H1 (cell line): ENCODE results near the gene MACROD2. TPM values are rescaled to one million over a fixed set of nuclear protein-coding genes. Genes with fewer than 3 reads are reported as not detected.

Experiments
- CTCF ChIA-PET: fragments of 300-600 bp; sonication (Branson Sonifier 250); formaldehyde crosslinking; loops from one replicate; lab custom pipeline; 2021; ENCODE audit not compliant: partially characterized antibody; lab: Charles Lee
- POLR2A ChIA-PET: fragments of 300-600 bp; sonication (Branson Sonifier 250); formaldehyde crosslinking; loops from one replicate; lab custom pipeline; 2021; ENCODE audit warnings: inconsistent platforms; ENCODE audit not compliant: partially characterized antibody; lab: Charles Lee
- DNase-seq, 2 experiments: peaks; one replicate each; pipeline versions ENCODE4 v3.0.0 to v3.0.0-alpha.2; 2010 to 2022; ENCODE audit warnings: low spot score in 2 of 2, low read depth in 1 of 2, mixed read lengths in 1 of 2
- FAIRE-seq: peaks from 2 replicates; lab custom pipeline; 2011; peaks lifted over from hg19 to GRCh38; lab: Jason Lieb, UNC
- H2AFZ ChIP-seq: 2 replicates; pipeline ENCODE4 v1.8.1; 2012; ENCODE audit warnings: low read length, inconsistent platforms
- H2AK5ac ChIP-seq: 2 replicates; pipeline ENCODE4 v1.6.1; 2013; ENCODE audit warnings: low read depth, low read length
- H2BK120ac ChIP-seq: replicated peaks from 2 replicates; pipeline ENCODE3; 2013; ENCODE audit warnings: low read depth, low read length, inconsistent platforms
- H2BK12ac ChIP-seq: 2 replicates; pipeline ENCODE4 v1.6.1; 2013; ENCODE audit warnings: low read depth, low read length
- H2BK15ac ChIP-seq: 2 replicates; pipeline ENCODE4 v1.6.1; 2013; ENCODE audit warnings: low read length
- H2BK20ac ChIP-seq: 2 replicates; pipeline ENCODE4 v1.6.1; 2013; ENCODE audit warnings: low read length
- H2BK5ac ChIP-seq: 2 replicates; pipeline ENCODE4 v1.6.1; 2013; ENCODE audit warnings: low read depth, low read length
- H3K14ac ChIP-seq: 2 replicates; pipeline ENCODE4 v1.6.1; 2013; ENCODE audit warnings: inconsistent platforms; ENCODE audit not compliant: insufficient read length
- H3K18ac ChIP-seq: 2 replicates; pipeline ENCODE4 v1.6.1; 2013; ENCODE audit warnings: low read length; ENCODE audit errors: extremely low read depth
- H3K23ac ChIP-seq: 2 replicates; pipeline ENCODE4 v1.6.1; 2013; ENCODE audit warnings: inconsistent platforms; ENCODE audit not compliant: insufficient read length
- H3K23me2 ChIP-seq: 2 replicates; pipeline ENCODE4 v1.6.1; 2013; ENCODE audit warnings: low read depth, low read length
- H3K27ac ChIP-seq: 2 replicates; pipeline ENCODE4 v1.6.1; 2011; ENCODE audit warnings: low read depth, low read length, inconsistent platforms
- H3K27me3 ChIP-seq, 4 experiments: replicated peaks in 1 of 4; 1 replicate in 1 of 4; 2 replicates in 3 of 4; pipeline versions ENCODE4 v1.6.1 to v1.8.1; 2011 to 2013; ENCODE audit warnings: low read length in 3 of 4, mild to moderate bottlenecking in 3 of 4, inconsistent platforms in 2 of 4, mixed read lengths in 2 of 4, moderate library complexity in 1 of 4; ENCODE audit not compliant: control insufficient read depth in 3 of 4, insufficient read depth in 3 of 4; ENCODE audit errors: extremely low read depth in 1 of 4
- H3K36me3 ChIP-seq, 4 experiments: 2 replicates each; pipeline versions ENCODE4 v1.6.1 to v1.8.1; 2011 to 2013; ENCODE audit warnings: mild to moderate bottlenecking in 4 of 4, low read length in 3 of 4, moderate library complexity in 2 of 4, control low read depth in 1 of 4, inconsistent platforms in 1 of 4; ENCODE audit not compliant: insufficient read depth in 4 of 4, control insufficient read depth in 2 of 4
- H3K4ac ChIP-seq: replicated peaks from 2 replicates; pipeline ENCODE3; 2013; ENCODE audit warnings: low read length, low read depth, mixed read lengths, inconsistent platforms; ENCODE audit not compliant: insufficient read length
- H3K4me1 ChIP-seq, 4 experiments: replicated peaks in 1 of 4; 1 replicate in 1 of 4; 2 replicates in 3 of 4; pipeline versions ENCODE4 v1.6.1 to v1.8.1; 2011 to 2013; ENCODE audit warnings: low read length in 3 of 4, inconsistent platforms in 2 of 4, mixed read lengths in 1 of 4; ENCODE audit not compliant: insufficient read depth in 4 of 4, control insufficient read depth in 3 of 4
- H3K4me2 ChIP-seq, 2 experiments: 2 replicates each; pipeline versions ENCODE4 v1.6.1 to v1.8.1; 2011 to 2013; ENCODE audit warnings: low read depth in 2 of 2, low read length in 2 of 2, control low read depth in 1 of 2, inconsistent platforms in 1 of 2, mild to moderate bottlenecking in 1 of 2; ENCODE audit not compliant: insufficient read depth in 1 of 2
- H3K4me3 ChIP-seq, 4 experiments: fragments of 200-600, 300-600 bp in 1 of 4; sonication (generic), shearing (Covaris generic), sonication (Bioruptor Twin) in 1 of 4; 2 replicates each; pipeline versions ENCODE4 v1.5.1 to v1.8.1; 2011 to 2016; ENCODE audit warnings: low read length in 4 of 4, low read depth in 3 of 4, control low read depth in 2 of 4, inconsistent platforms in 2 of 4, mild to moderate bottlenecking in 2 of 4, mixed read lengths in 1 of 4, moderate library complexity in 1 of 4; ENCODE audit not compliant: insufficient read depth in 2 of 4; ENCODE audit errors: extremely low read depth in 1 of 4
- H3K56ac ChIP-seq: replicated peaks from 2 replicates; pipeline ENCODE3; 2013; ENCODE audit warnings: low read depth, mild to moderate bottlenecking, mixed read lengths, low read length, inconsistent platforms; ENCODE audit not compliant: insufficient read length
- H3K79me1 ChIP-seq: 2 replicates; pipeline ENCODE4 v1.6.1; 2013; ENCODE audit warnings: low read depth, low read length, control low read depth
- H3K79me2 ChIP-seq, 2 experiments: 2 replicates each; pipeline versions ENCODE4 v1.6.1 to v1.8.1; 2012 to 2013; ENCODE audit warnings: low read length in 2 of 2, mild to moderate bottlenecking in 2 of 2, inconsistent platforms in 1 of 2; ENCODE audit not compliant: insufficient read depth in 2 of 2, control insufficient read depth in 1 of 2
- H3K9ac ChIP-seq, 4 experiments: replicated peaks in 1 of 4; 1 replicate in 1 of 4; 2 replicates in 3 of 4; pipeline versions ENCODE4 v1.6.1 to v1.8.1; 2011 to 2013; ENCODE audit warnings: low read depth in 3 of 4, low read length in 3 of 4, control low read depth in 2 of 4, mild to moderate bottlenecking in 2 of 4, moderate library complexity in 2 of 4, inconsistent platforms in 1 of 4; ENCODE audit errors: extremely low read depth in 1 of 4
- H3K9me3 ChIP-seq, 2 experiments: 2 replicates each; pipeline versions ENCODE4 v1.6.1 to v1.8.1; 2012 to 2013; ENCODE audit warnings: mild to moderate bottlenecking in 2 of 2, moderate library complexity in 2 of 2, control low read depth in 1 of 2, inconsistent platforms in 1 of 2, low read depth in 1 of 2, low read length in 1 of 2, mixed read lengths in 1 of 2; ENCODE audit not compliant: insufficient read depth in 2 of 2
- H4K20me1 ChIP-seq, 2 experiments: replicated peaks in 1 of 2; 2 replicates each; pipeline versions ENCODE3 to v1.8.1; 2011 to 2013; ENCODE audit warnings: inconsistent platforms in 2 of 2, low read length in 2 of 2, mild to moderate bottlenecking in 1 of 2; ENCODE audit not compliant: insufficient read depth in 2 of 2, control insufficient read depth in 1 of 2
- H4K5ac ChIP-seq: 2 replicates; pipeline ENCODE4 v1.6.1; 2013; ENCODE audit warnings: low read length, low read depth, mixed read lengths, inconsistent platforms; ENCODE audit not compliant: insufficient read length
- H4K8ac ChIP-seq: 2 replicates; pipeline ENCODE4 v1.8.0; 2013; ENCODE audit warnings: mild to moderate bottlenecking, moderate library complexity, low read length, inconsistent platforms; ENCODE audit not compliant: insufficient read depth; ENCODE audit errors: extremely low read depth
- H4K91ac ChIP-seq: replicated peaks from 2 replicates; pipeline ENCODE3; 2013; ENCODE audit warnings: low read length, mixed read lengths, inconsistent platforms; ENCODE audit not compliant: insufficient read length
- ASH2L ChIP-seq: fragments of 200-600, 300-600 bp; sonication (generic); IDR thresholded peaks from one replicate; pipeline ENCODE4 v1.7.1; 2017; ENCODE audit warnings: low read length
- CHD1 ChIP-seq: IDR thresholded peaks from 2 replicates; pipeline ENCODE4 v1.6.1; 2012; ENCODE audit warnings: low read depth, low read length, improper control_type of control experiment
- CTBP2 ChIP-seq: IDR thresholded peaks from 2 replicates; pipeline ENCODE4 v1.7.0; 2011; ENCODE audit warnings: borderline replicate concordance, mild to moderate bottlenecking, moderate library complexity, mixed read lengths, low read length; ENCODE audit not compliant: insufficient read depth, insufficient read length
- FOSL1 ChIP-seq: IDR thresholded peaks from 2 replicates; pipeline ENCODE4 v1.6.1; 2011; ENCODE audit warnings: mild to moderate bottlenecking, low read depth, low read length, moderate library complexity; ENCODE audit not compliant: insufficient read depth
- GABPA ChIP-seq: IDR thresholded peaks from 2 replicates; pipeline ENCODE4 v1.6.1; 2011; ENCODE audit warnings: mild to moderate bottlenecking, low read length, moderate library complexity, borderline replicate concordance; ENCODE audit not compliant: insufficient read depth
- KDM4A ChIP-seq: IDR thresholded peaks from one replicate; pipeline ENCODE4 v1.7.1; 2012; ENCODE audit warnings: low read depth, mild to moderate bottlenecking, moderate library complexity, low read length, inconsistent platforms; ENCODE audit not compliant: severe bottlenecking
- KDM5A ChIP-seq: fragments of 200-600 bp; IDR thresholded peaks from 2 replicates; pipeline ENCODE4 v1.7.1; 2012; ENCODE audit warnings: mild to moderate bottlenecking, low read length, inconsistent platforms, mixed read lengths
- MAFK ChIP-seq: IDR thresholded peaks from 2 replicates; pipeline ENCODE4 v1.6.1; 2012; ENCODE audit warnings: low read depth, mild to moderate bottlenecking, improper control_type of control experiment, low read length
- MAX ChIP-seq: IDR thresholded peaks from 2 replicates; pipeline ENCODE4 v1.6.1; 2012; ENCODE audit warnings: inconsistent platforms
- POLR2A ChIP-seq, 2 experiments: IDR thresholded peaks; 1 replicate in 1 of 2; 2 replicates in 1 of 2; pipeline ENCODE4 v1.6.1; 2011; ENCODE audit warnings: low read depth in 2 of 2, low read length in 2 of 2, mild to moderate bottlenecking in 2 of 2; ENCODE audit errors: control extremely low read depth in 1 of 2
- POLR2AphosphoS5 ChIP-seq: IDR thresholded peaks from 2 replicates; pipeline ENCODE4 v1.6.1; 2011; ENCODE audit warnings: low read depth, low read length
- SP2 ChIP-seq: IDR thresholded peaks from 2 replicates; pipeline ENCODE4 v1.6.1; 2012; ENCODE audit warnings: mild to moderate bottlenecking, low read length, inconsistent platforms
- WGBS, 2 experiments: shearing (Covaris generic) in 1 of 2; methylation state at CpG; one replicate each; pipeline versions ENCODE4 v1.1.6 to v1.1.7; 2013 to 2015; ENCODE audit warnings: low lambda C conversion rate in 2 of 2, mixed read lengths in 2 of 2, inconsistent platforms in 1 of 2, low coverage in 1 of 2, missing lambda C conversion rate in 1 of 2; ENCODE audit not compliant: insufficient replicate concordance in 2 of 2, insufficient coverage in 1 of 2, insufficient read length in 1 of 2; ENCODE audit errors: extremely low coverage in 1 of 2, missing lambda C conversion rate in 1 of 2; 5-methylcytosine and 5-hydroxymethylcytosine counted together
- polyA plus RNA-seq, 7 experiments: library from polyadenylated mRNA; depleted of rRNA in 3 of 7; stranded (reverse) in 5 of 7; unstranded in 2 of 7; fragments of >200 nt in 5 of 7; fragments of 200-250 nt in 2 of 7; gene quantifications; 1 replicate in 5 of 7; 2 replicates in 1 of 7; 4 replicates in 1 of 7; pipeline versions ENCODE4 v1.2.1 to v1.2.3, GENCODE V29; 2011 to 2013; ENCODE audit warnings: missing spikeins in 2 of 7, mixed read lengths in 2 of 7
- total RNA-seq: library from RNA; stranded (reverse); fragmentation: NEBNext Ultra II Directional; extraction: Animal tissue kit (Norgen Biotek cat#: 25700); gene quantifications from 2 replicates; pipeline ENCODE4 v1.2.1, GENCODE V29; 2021

The MACROD2 gene
- total and polyA plus RNA-seq, 2 of the 8 experiments (the other 6 are each of a cell fraction or from before 2014, with no cell fraction given) = 0.70 to 3.9 TPM

- Histone ChIP-seq H3K23ac (no peak overlapping the region), H4K91ac (no peak overlapping the region), H3K79me1 (no peaks in the 10 kb centered on the region), H3K36me3 (no peaks in the 10 kb centered on the region), H3K14ac (no peak overlapping the region), H3K4me2 (no peak overlapping the region), H3K4ac (no peak overlapping the region), H3K79me2 (no peaks in the 10 kb centered on the region), H3K23me2 (no peaks in the 10 kb centered on the region), H3K9ac (no peak overlapping the region), H2AK5ac (no peak overlapping the region), H2BK12ac (no peak overlapping the region), H3K27me3 (no peaks in the 10 kb centered on the region), H3K56ac (no peak overlapping the region), H2BK15ac (no peak overlapping the region)
- DNase-seq = no peak
- FAIRE-seq = no peak
- POLR2A ChIA-PET = no interaction called here
- 87% methylated on average over 2 of the region's 2 CpGs; no CpG with 5 or more reads in 1 of the 2 experiments for WGBS, 2 experiments
- CTCF ChIA-PET = interaction anchor here (0.8 to 1.5 kb wide), 3 partner anchors 95 to 243 kb away, joined by 3 to 4 read pairs (median 4); no protein-coding TSS in a partner anchor
- TF ChIP-seq KDM4A = no peak
- TF ChIP-seq SP2 = no peak
- TF ChIP-seq POLR2AphosphoS5 = no peak
- TF ChIP-seq KDM5A = no peak
- no peak for TF ChIP-seq MAX
- no peak for TF ChIP-seq MAFK
- no peak for TF ChIP-seq CTBP2
- no peak for TF ChIP-seq POLR2A (IDR thresholded peaks at IDR 0.05; ENCODE audit: control extremely low read depth in 1 of 2, low read depth in 2 of 2, low read length in 2 of 2)
- TF ChIP-seq ASH2L = no peak
- TF ChIP-seq FOSL1 = no peak
- TF ChIP-seq GABPA = no peak
- no peak for TF ChIP-seq CHD1
- TF ChIP-seq, all 59 proteins: peak for 0
- Histone ChIP-seq H4K20me1 (no peaks in the 10 kb centered on the region), H4K8ac (no peak overlapping the region), H2BK120ac (no peak overlapping the region), H3K27ac (no peak overlapping the region), H2BK5ac (no peak overlapping the region), H2AFZ (no peak overlapping the region), H3K4me1 (no peaks in the 10 kb centered on the region), H4K5ac (no peak overlapping the region), H3K18ac (no peak overlapping the region), H3K4me3 (no peak overlapping the region), H3K9me3 (no peaks in the 10 kb centered on the region), H2BK20ac (no peak overlapping the region)
These were observed 66.9 kb downstream of the MACROD2 start for GRCh38 chr20:14062171-14062570.
